Activated T-helper 17 cell treated with anti-CD3 and anti-CD28 coated beads, Interleukin-2, amount 50 U/mL, for 72 hours (primary cell): ENCODE measurements around the gene LONRF3. TPM values are rescaled to one million over a fixed set of nuclear protein-coding genes. Genes with fewer than 3 reads are reported as not detected.
"Not testable (repeated sequence)": the region's sequence is repeated elsewhere in the genome, so short reads cannot be mapped to it uniquely, and the experiment has no call there.

ENCODE experiments used
- ATAC-seq: fragments of 150-1000 bp; cut with Tn5 transposase; replicated peaks from 2 replicates; pipeline ENCODE4 v1.10.0; 2021; ENCODE audit warnings: mild to moderate bottlenecking, moderate library complexity
- H3K27ac Mint-ChIP-seq: one replicate; pipeline ENCODE4 v1.8.0; 2022; ENCODE audit warnings: mixed read lengths
- H3K27me3 Mint-ChIP-seq: one replicate; pipeline ENCODE4 v1.8.0; 2022; ENCODE audit warnings: mixed read lengths
- H3K36me3 Mint-ChIP-seq: one replicate; pipeline ENCODE4 v1.8.0; 2022; ENCODE audit warnings: low read depth, mild to moderate bottlenecking, mixed read lengths
- H3K4me1 Mint-ChIP-seq: one replicate; pipeline ENCODE4 v1.8.0; 2022; ENCODE audit warnings: mixed read lengths
- H3K4me3 Mint-ChIP-seq: one replicate; pipeline ENCODE4 v1.8.0; 2022; ENCODE audit warnings: mild to moderate bottlenecking, mixed read lengths
- H3K9me3 Mint-ChIP-seq: one replicate; pipeline ENCODE4 v1.8.0; 2022; ENCODE audit warnings: mixed read lengths
- total RNA-seq, 2 donors: library from RNA; stranded (reverse); gene quantifications; one replicate each; pipeline ENCODE4 v1.2.3, GENCODE V29; 2022

LONRF3 gene
- total RNA-seq, 2 donors from 2014 or later = 3.7 to 7.6 TPM

DNA sequence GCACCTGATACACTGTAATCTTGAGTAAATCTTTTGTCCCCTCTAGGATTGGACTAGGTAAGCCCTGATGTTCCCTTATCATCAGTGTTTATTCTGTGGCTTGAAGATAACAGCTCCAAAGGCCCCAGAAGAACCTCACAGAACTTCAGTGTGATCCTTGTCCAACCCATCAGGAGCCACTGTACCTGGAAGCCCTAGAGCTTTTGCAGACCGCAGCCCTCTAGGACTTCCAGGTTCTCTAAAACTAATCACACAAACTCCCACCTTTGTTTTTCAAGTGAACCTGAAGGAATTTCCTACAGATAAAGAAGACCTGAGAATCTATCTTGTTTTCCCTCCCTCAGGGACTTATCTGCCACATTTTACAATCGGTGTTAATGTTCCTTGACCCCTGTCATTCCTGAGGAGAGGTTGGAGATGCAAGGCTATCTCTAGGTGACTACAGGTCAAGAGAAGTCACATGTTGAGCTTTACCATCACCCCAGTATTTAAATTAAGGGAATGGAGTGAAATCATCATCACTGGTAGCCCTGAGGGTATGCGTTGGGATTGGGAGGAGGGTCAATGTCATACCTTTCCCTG, 32.9 kb downstream of the LONRF3 start:
- H3K4me3 Mint-ChIP-seq = no peak overlapping the region

DNA sequence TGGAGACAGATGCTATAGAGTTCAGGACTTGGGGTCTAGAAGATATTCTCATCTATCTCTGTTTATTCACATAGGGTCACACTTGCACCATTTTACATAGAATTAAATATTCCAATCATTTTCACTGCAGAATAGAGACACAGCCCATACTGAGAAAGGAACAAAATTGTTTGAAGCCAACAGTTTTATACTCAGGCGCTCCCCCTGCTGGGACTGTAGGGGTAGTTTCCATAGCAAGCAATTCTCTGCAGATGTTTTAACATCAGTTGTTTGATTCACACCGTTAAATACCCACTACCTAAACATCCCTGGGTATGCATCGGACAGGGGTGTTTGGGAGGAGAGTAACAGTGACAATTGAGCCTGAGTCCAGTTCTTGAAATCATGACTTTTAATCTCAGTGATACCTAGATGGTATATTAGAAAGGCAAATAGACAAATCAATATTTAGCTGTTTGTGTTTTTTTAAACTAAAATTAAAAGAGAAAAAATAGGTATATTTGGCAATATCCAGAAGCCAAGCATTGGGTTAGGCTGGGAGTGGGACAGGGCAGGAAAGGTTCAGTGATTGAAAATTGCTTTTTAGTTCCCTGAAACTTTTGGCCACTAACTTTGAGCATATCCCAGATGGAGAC, 33.8 kb downstream of the LONRF3 start:
- Mint-ChIP-seq H3K27me3 (no peaks in the 10 kb centered on the region), H3K36me3 (peaks cover 48% of the 10 kb centered on the region), H3K4me1 (no peaks in the 10 kb centered on the region), H3K4me3 (no peak overlapping the region), H3K27ac (no peak overlapping the region), H3K9me3 (no peaks in the 10 kb centered on the region)
- ATAC-seq = no peak

More for the DNA sequence above, 32.9 kb downstream of the LONRF3 start:
- ATAC-seq = no peak
- Mint-ChIP-seq H3K4me1 (no peaks in the 10 kb centered on the region), H3K9me3 (no peaks in the 10 kb centered on the region), H3K27ac (no peak overlapping the region), H3K27me3 (no peaks in the 10 kb centered on the region), H3K36me3 (peaks cover 41% of the 10 kb centered on the region)

DNA sequence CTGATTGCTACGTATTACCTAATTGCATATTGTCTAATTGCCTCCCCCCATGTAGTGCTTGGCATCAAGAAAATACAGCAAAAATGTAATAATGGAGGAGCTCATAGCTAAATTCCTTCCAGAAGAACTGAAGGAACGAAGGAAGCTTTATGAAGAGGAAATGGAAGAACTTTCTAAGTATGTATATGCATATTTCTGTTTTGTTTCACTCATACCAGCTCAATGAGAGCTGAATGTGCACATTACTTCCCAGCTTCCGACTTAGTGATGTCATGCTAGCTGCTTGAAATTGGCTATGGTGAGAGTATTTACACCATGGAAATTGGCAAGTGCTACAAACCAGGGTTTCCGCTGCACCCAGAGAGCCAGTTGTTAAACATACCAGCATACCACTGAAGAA, 34.7 kb downstream of the LONRF3 start:
- peaks cover 53% of the 10 kb centered on the region for H3K36me3 Mint-ChIP-seq
- H3K27ac Mint-ChIP-seq = no peak overlapping the region
- no peak overlapping the region for H3K4me3 Mint-ChIP-seq
- ATAC-seq = no peak
- H3K9me3 Mint-ChIP-seq = no peaks in the 10 kb centered on the region
- no peaks in the 10 kb centered on the region for H3K27me3 Mint-ChIP-seq
- no peaks in the 10 kb centered on the region for H3K4me1 Mint-ChIP-seq

DNA sequence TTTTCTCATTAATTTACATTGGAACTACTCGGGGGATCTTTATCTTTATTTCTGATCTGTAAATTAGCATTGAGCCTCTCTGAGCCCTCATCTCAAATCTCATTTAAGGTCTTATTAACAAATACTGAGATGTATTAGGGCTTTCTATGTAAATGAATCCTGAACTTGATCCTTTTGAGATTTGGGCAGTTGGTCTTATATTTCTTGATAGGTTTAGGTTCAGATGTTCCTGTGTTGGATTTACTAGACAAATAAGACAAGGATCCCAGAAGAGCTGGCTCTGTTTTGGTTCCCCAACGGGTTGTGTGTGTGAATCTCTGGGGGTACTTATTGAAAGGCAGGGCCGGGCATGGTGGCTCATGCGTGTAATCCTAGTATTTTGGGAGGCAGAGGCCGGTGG, 36.1 kb downstream of the LONRF3 start:
- Mint-ChIP-seq H3K27me3 (no peaks in the 10 kb centered on the region), H3K36me3 (peaks cover 64% of the 10 kb centered on the region), H3K4me3 (no peak overlapping the region), H3K27ac (no peak overlapping the region), H3K9me3 (no peaks in the 10 kb centered on the region), H3K4me1 (peaks cover 7% of the 10 kb centered on the region)
- no peak for ATAC-seq

DNA sequence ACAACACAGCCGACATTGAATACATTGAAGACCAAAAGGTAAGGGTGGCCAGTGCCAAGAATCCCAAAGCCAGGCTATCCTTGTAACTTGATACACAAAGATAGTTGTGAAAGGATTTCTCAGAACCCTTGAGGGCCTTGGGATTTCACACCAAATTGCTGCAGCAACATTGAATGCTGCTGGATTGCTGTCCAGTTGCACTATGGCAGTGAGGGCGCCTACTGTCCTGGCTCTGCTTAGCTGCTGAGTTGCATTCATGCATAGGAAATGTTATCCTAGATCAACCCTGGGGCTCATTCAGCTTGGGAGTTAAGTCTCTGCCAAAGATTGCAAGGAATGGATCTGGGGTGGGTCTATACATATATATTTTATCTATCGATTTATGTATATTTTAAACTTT, 38.7 kb downstream of the LONRF3 start:
- Mint-ChIP-seq H3K4me1 (peaks cover 13% of the 10 kb centered on the region), H3K27me3 (no peaks in the 10 kb centered on the region), H3K4me3 (no peak overlapping the region), H3K36me3 (peaks cover 85% of the 10 kb centered on the region), H3K9me3 (no peaks in the 10 kb centered on the region), H3K27ac (no peak overlapping the region)
- ATAC-seq = no peak

DNA sequence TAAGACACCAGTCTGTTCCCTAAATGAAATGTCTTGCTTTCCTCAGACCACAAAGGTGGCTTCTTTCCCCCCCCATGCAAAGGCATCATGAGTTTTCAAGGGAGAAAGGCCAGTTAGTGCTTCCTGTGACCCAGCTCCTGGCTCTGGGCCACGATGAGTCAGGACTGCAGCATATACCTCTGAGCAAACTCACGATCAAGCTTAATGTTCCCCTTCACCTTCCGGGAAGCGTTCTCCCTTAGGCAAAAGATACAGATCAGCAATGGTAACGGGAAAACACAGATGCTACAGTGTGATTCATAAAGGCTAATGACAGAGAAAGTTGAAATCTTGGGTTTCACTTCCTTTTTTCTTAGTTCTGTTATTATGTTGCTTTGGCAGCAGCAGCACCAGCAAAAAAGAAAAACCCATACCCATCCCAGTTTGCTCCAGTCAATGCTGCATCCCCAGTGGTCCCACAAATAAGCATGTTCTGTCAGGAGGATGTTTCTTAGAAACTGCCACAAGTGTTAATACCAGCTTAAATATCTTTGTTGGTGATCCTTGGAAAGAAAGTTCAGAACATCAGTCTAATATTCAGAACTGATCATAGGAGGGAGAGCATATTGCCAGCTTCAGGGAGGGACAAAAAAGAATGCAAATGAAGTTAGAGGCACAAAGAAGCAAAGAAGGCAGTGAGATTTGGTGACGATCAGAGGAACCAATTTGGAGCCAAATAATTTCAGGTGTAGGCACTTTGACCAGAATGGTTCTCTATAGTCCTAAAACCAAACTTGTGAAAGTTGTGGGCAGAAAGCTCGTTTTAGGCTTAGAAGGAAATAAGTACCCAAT, 41.2 kb downstream of the LONRF3 start:
- no peaks in the 10 kb centered on the region for H3K9me3 Mint-ChIP-seq
- peaks cover 13% of the 10 kb centered on the region for H3K4me1 Mint-ChIP-seq
- no peaks in the 10 kb centered on the region for H3K27me3 Mint-ChIP-seq
- peak; percentile 97 for ATAC-seq
- peak overlapping the region; percentile 86 for H3K27ac Mint-ChIP-seq
- peak overlapping the region; percentile 29 for H3K4me3 Mint-ChIP-seq
- H3K36me3 Mint-ChIP-seq = peaks cover 75% of the 10 kb centered on the region

DNA sequence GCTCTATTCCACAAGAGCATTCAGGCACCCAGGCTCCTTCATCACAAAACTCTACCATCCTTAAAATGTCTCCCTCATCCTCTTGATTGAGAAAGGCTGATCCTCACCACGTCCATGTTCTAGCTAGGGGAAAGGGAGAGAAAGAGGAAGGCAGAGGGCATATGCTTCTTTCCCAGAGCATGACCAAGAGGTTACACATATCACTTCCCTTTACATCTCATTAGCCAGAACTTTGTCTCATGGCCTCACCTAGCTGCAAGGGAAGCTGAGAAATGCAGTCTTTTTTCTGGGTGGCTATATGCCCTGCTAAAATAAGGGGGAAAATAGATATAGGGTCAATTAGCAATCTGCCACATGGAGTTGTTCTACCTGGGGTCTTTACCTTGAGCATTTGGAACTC, 42.7 kb downstream of the LONRF3 start:
- Mint-ChIP-seq H3K27ac (no peak overlapping the region), H3K4me3 (no peak overlapping the region), H3K4me1 (peaks cover 13% of the 10 kb centered on the region), H3K27me3 (no peaks in the 10 kb centered on the region), H3K9me3 (no peaks in the 10 kb centered on the region), H3K36me3 (peaks cover 67% of the 10 kb centered on the region)
- no peak for ATAC-seq

DNA sequence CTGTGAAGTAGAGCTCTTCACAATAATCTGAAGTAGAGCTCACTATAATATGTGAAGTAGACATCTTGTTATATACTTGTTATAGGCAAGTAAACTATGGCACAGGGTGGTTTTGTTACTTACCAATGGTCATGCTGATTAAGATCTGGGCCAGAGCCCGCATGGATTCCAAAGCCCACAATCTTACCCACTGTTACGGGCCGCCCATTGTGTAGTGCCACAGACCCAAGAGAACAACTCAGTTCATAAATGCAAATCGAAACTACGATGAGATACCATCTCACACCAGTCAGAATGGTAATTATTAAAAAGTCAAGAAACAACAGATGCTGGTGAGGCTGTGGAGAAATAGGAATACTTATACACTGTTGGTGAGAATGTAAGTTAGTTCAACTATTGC, 51.5 kb downstream of the LONRF3 start:
- Mint-ChIP-seq H3K4me1 (no peaks in the 10 kb centered on the region), H3K36me3 (peaks cover 12% of the 10 kb centered on the region), H3K4me3 (no peak overlapping the region), H3K27ac (no peak overlapping the region), H3K27me3 (no peaks in the 10 kb centered on the region), H3K9me3 (no peaks in the 10 kb centered on the region)
- no peak for ATAC-seq

DNA sequence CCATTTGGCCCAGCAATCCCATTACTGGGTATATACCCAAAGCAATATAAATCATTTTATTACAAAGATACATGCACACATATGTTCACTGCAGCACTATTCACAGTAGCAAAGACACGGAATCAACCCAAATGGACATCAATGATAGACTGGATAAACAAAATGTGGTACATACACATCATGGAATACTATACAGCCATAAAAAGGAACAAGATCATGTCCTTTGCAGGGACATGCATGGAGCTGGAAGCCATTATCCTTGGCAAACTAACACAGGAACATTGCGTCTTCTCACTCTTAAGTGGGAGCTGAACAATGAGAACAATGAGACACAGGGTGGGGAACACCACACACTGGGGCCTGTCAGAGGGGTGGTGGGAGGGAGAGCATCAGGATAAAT, 51.9 kb downstream of the LONRF3 start:
- not testable (repeated sequence) for H3K4me3 Mint-ChIP-seq, H3K4me1 Mint-ChIP-seq, H3K27me3 Mint-ChIP-seq, H3K9me3 Mint-ChIP-seq, ATAC-seq, H3K36me3 Mint-ChIP-seq, H3K27ac Mint-ChIP-seq

DNA sequence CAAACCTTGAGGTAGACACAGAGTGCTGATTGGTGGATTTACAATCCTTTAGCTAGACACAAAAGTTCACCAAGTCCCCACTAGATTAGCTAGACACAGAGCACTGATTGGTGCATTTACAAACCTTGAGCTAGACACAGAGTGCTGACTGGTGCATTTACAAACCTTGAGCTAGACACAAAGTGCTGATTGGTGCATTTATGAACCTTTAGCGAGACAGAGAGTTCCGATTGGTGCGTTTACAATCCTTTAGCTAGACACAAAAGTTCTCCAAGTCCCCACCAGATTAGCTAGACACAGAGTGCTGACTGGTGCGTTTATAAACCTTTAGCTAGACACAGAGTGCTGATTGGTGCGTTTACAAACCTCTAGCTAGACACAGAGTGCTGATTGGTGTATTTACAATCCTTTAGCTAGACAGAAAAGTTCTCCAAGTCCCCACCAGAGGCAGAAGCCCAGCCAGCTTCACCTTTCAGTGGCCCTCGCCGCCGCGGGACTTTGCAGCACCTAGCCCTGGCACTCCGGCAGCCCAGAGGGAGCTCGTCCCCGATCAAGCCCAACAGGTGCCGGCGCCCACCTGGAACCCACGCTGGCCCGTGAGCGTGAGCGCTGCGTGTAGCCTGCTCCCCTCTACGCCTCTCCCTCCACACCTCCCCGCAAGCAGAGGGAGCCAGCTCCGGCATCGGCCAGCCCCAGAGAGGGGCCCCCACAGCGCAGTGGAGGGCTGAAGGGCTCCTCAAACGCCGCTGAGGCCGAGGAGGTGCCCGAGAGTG, 53.7 kb downstream of the LONRF3 start:
- H3K4me1 Mint-ChIP-seq, H3K27me3 Mint-ChIP-seq, H3K27ac Mint-ChIP-seq, ATAC-seq, H3K4me3 Mint-ChIP-seq, H3K9me3 Mint-ChIP-seq, H3K36me3 Mint-ChIP-seq: not testable (repeated sequence)

DNA sequence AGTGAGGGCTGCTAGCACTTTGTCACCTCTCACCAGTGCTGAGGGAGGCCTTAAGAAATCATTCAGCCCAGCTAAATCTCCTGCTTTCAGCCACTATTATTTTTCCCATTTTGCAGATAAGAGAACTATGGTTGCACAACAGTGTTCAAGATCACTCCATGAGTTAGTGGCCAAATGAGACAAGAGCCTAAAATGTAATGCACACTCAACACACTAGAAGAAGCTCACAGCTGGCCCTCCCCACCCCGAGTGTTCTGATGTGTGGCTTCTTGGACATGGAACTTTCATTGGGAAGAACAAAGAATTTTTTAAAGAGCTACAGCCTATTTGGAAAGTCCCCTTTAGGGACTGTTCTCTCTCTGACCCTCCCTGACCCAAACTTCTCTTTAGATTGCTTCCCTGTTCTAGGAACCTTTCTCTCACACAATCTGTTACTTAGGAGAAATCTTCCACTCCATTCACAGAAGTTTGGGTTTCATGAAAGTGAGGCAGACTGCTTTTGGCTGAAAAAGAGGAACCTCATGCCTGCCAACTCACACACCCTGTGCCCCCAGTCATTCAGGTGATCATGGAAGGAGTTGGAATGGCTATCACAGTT, 54.4 kb downstream of the LONRF3 start:
- Mint-ChIP-seq H3K36me3 (no peaks in the 10 kb centered on the region), H3K4me3 (no peak overlapping the region), H3K4me1 (no peaks in the 10 kb centered on the region), H3K27me3 (no peaks in the 10 kb centered on the region), H3K9me3 (no peaks in the 10 kb centered on the region), H3K27ac (no peak overlapping the region)
- no peak for ATAC-seq

DNA sequence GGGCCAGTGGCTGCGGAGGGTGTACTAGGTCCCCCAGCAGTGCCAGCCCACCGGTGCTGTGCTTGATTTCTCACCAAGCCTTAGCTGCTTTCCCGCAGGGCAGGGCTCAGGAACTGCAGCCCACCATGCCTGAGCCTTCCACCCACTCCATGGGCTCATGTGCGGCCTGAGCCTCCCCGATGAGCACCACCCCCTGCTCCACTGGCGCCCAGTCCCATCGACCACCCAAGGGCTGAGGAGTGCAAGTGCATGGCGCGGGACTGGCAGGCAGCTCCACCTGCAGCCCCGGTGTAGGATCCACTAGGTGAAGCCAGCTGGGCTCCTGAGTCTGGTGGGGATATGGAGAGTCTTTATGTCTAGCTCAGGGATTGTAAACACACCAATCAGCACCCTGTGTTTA, 55.2 kb downstream of the LONRF3 start:
- not testable (repeated sequence) for H3K27ac Mint-ChIP-seq, H3K36me3 Mint-ChIP-seq, H3K27me3 Mint-ChIP-seq, ATAC-seq, H3K4me3 Mint-ChIP-seq, H3K4me1 Mint-ChIP-seq, H3K9me3 Mint-ChIP-seq

DNA sequence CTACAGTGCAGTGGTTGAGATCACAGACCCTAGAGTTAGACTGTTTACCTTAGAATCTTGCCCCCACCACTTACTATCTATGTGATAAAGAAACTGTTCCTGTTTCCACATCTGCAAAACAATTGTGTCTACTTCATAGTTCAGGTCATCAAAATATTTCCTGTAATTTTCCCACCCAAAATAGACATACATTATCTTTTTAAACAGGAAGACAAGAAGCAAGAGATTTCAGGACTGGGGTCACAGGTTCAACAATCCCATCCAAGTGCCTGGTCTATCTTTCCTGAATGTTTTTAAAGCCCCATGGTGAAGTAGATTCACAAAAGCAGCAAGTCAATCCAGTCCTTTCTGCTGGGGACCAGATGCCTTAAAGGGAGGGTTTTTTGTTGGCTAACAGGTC, 56.6 kb downstream of the LONRF3 start:
- H3K27me3 Mint-ChIP-seq = no peaks in the 10 kb centered on the region
- no peaks in the 10 kb centered on the region for H3K9me3 Mint-ChIP-seq
- no peaks in the 10 kb centered on the region for H3K4me1 Mint-ChIP-seq
- ATAC-seq = no peak
- H3K36me3 Mint-ChIP-seq = no peaks in the 10 kb centered on the region
- H3K4me3 Mint-ChIP-seq = no peak overlapping the region
- H3K27ac Mint-ChIP-seq = no peak overlapping the region
